HepG2 (cell line): Measurements from ENCODE around the gene TRIM2. TPM values are rescaled to one million over a fixed set of nuclear protein-coding genes. Genes with fewer than 3 reads are reported as not detected.

Source experiments
- ATAC-seq: fragments of 200-7000 bp; cut with Tn5 transposase; 3 replicates; pipeline ENCODE4 v1.9.1; 2020; ENCODE audit warnings: mild to moderate bottlenecking, moderate library complexity
- BruUV-seq: library from RNA; stranded (reverse); fragments of 400-500 nt; replicated peaks from 2 replicates; lab custom pipeline; 2021; lab: Mats Ljungman, UMichigan
- CTCF ChIA-PET: fragments of 300-600 bp; formaldehyde crosslinking; extraction: SDS; loops from one replicate; lab custom pipeline; 2021; ENCODE audit warnings: low total read pairs, inconsistent platforms, low intra/inter-chr PET ratio; lab: Yijun Ruan, JAX
- POLR2A ChIA-PET: fragments of 350-600 bp; sonication (Branson Sonifier 250); formaldehyde crosslinking; loops from one replicate; lab custom pipeline; 2020; ENCODE audit warnings: antibody characterized with exemption, inconsistent platforms; lab: Yijun Ruan, JAX
- DNase-seq: peaks from one replicate; pipeline ENCODE4 v3.0.0-alpha.2; 2015; ENCODE audit warnings: low spot score
- FAIRE-seq: peaks from 3 replicates; lab custom pipeline; 2011; peaks lifted over from hg19 to GRCh38; lab: Jason Lieb, UNC
- H2AFZ ChIP-seq: one replicate; pipeline ENCODE4 v1.6.1; 2011; ENCODE audit warnings: low read length, inconsistent platforms
- H3K27ac ChIP-seq: fragments of 300-600 bp; 3 replicates; pipeline ENCODE4 v1.8.0; 2011; ENCODE audit warnings: mixed run types, mild to moderate bottlenecking, mixed read lengths, low read length, inconsistent platforms; ENCODE audit not compliant: insufficient read depth; ENCODE audit errors: extremely low read length
- H3K27me3 ChIP-seq, 2 experiments: fragments of 200-600 bp in 1 of 2; 2 replicates in 1 of 2; 3 replicates in 1 of 2; pipeline versions ENCODE4 v1.6.0 to v1.8.0; 2011; ENCODE audit warnings: low read length in 2 of 2, mild to moderate bottlenecking in 2 of 2, moderate library complexity in 2 of 2, inconsistent platforms in 1 of 2; ENCODE audit not compliant: insufficient read depth in 2 of 2, control insufficient read depth in 1 of 2
- H3K36me3 ChIP-seq, 2 experiments: fragments of 200-600 bp in 1 of 2; replicated peaks in 1 of 2; 2 replicates in 1 of 2; 3 replicates in 1 of 2; pipeline versions ENCODE4 v1.5.1 to v1.8.0; 2011; ENCODE audit warnings: low read length in 2 of 2, inconsistent platforms in 1 of 2; ENCODE audit not compliant: insufficient read depth in 2 of 2, control insufficient read depth in 1 of 2
- H3K4me1 ChIP-seq: 2 replicates; pipeline ENCODE4 v1.5.1; 2012; ENCODE audit warnings: low read length, inconsistent platforms; ENCODE audit not compliant: insufficient read depth
- H3K4me2 ChIP-seq: 2 replicates; pipeline ENCODE4 v1.6.0; 2011; ENCODE audit warnings: low read depth, low read length, inconsistent platforms
- H3K4me3 ChIP-seq, 3 experiments: fragments of 200-600 bp in 1 of 3; sonication (generic), shearing (Covaris generic) in 1 of 3; replicated peaks in 1 of 3; 2 replicates each; pipeline ENCODE4 v1.5.1; 2011 to 2016; ENCODE audit warnings: low read length in 3 of 3, inconsistent platforms in 2 of 3, low read depth in 2 of 3, mild to moderate bottlenecking in 2 of 3, control low read depth in 1 of 3, mixed read lengths in 1 of 3; ENCODE audit not compliant: insufficient read depth in 1 of 3
- H3K79me2 ChIP-seq: one replicate; pipeline ENCODE4 v1.6.1; 2011; ENCODE audit warnings: low read length, inconsistent platforms; ENCODE audit not compliant: insufficient read depth
- H3K9ac ChIP-seq: 2 replicates; pipeline ENCODE4 v1.6.0; 2011; ENCODE audit warnings: mild to moderate bottlenecking, low read depth, low read length, inconsistent platforms; ENCODE audit not compliant: insufficient read depth
- H3K9me3 ChIP-seq: 2 replicates; pipeline ENCODE4 v1.5.1; 2012; ENCODE audit warnings: mild to moderate bottlenecking, low read length
- H4K20me1 ChIP-seq: 2 replicates; pipeline ENCODE4 v1.6.0; 2011; ENCODE audit warnings: inconsistent platforms, mild to moderate bottlenecking, low read length, moderate library complexity; ENCODE audit not compliant: insufficient read depth
- HNRNPH1 ChIP-seq: fragments of 200-400 bp; formaldehyde crosslinking; optimal IDR thresholded peaks from 2 replicates; pipeline ENCODE3; 2017; ENCODE audit warnings: mild to moderate bottlenecking, low read depth, low read length
- KAT7 ChIP-seq: IDR thresholded peaks from 2 replicates; pipeline ENCODE4 v1.6.1; 2018; ENCODE audit warnings: borderline replicate concordance, missing compliant biosample characterization
- KIAA2018 ChIP-seq: sonication (generic); formaldehyde crosslinking; IDR thresholded peaks from 2 replicates; pipeline ENCODE4 v1.5.0; 2020; ENCODE audit warnings: mild to moderate bottlenecking, missing genetic modification reagents, borderline replicate concordance
- KLF16 ChIP-seq, 2 experiments: sonication (generic) in 1 of 2; formaldehyde crosslinking in 1 of 2; IDR thresholded peaks; 2 replicates each; pipeline versions ENCODE4 v1.6.1 to v1.8.0; 2016 to 2023; ENCODE audit warnings: missing genetic modification reagents in 2 of 2, missing compliant biosample characterization in 1 of 2
- TRAFD1 ChIP-seq: sonication (generic); formaldehyde crosslinking; IDR thresholded peaks from 2 replicates; pipeline ENCODE4 v1.5.1; 2020; ENCODE audit warnings: missing genetic modification reagents, mild to moderate bottlenecking, borderline replicate concordance
- ZBTB21 ChIP-seq: sonication (generic); formaldehyde crosslinking; IDR thresholded peaks from 2 replicates; pipeline ENCODE4 v1.4.0; 2020; ENCODE audit warnings: missing genetic modification reagents
- ZBTB34 ChIP-seq: sonication (generic); formaldehyde crosslinking; IDR thresholded peaks from 2 replicates; pipeline ENCODE4 v1.8.0; 2022; ENCODE audit warnings: mild to moderate bottlenecking, missing genetic modification reagents
- ZFAT ChIP-seq: sonication (generic); formaldehyde crosslinking; conservative IDR thresholded peaks from 2 replicates; pipeline ENCODE4 v1.8.1; 2023; ENCODE audit warnings: missing genetic modification reagents, inconsistent platforms
- ZMYM4 ChIP-seq: sonication (generic); formaldehyde crosslinking; IDR thresholded peaks from 2 replicates; pipeline ENCODE4 v1.8.1; 2023; ENCODE audit warnings: mild to moderate bottlenecking, missing genetic modification reagents
- ZNF275 ChIP-seq: sonication (generic); formaldehyde crosslinking; IDR thresholded peaks from 2 replicates; pipeline ENCODE4 v1.8.0; 2022; ENCODE audit warnings: missing genetic modification reagents, mild to moderate bottlenecking, inconsistent platforms, borderline replicate concordance
- ZNF558 ChIP-seq: sonication (generic); formaldehyde crosslinking; IDR thresholded peaks from 2 replicates; pipeline ENCODE4 v1.9.0; 2022; ENCODE audit warnings: mild to moderate bottlenecking, missing genetic modification reagents, borderline replicate concordance
- ZNF644 ChIP-seq: IDR thresholded peaks from 2 replicates; pipeline ENCODE4 v1.6.1; 2016; ENCODE audit warnings: low read depth
- WGBS: methylation state at CpG from one replicate; pipeline ENCODE4 v1.1.6; 2017; ENCODE audit warnings: low lambda C conversion rate; 5-methylcytosine and 5-hydroxymethylcytosine counted together
- in situ Hi-C: cut with HindIII; loops from 2 replicates; pipeline ENCODE4 v1.10.0; 2017; ENCODE audit warnings: low pct_unique_long_range_greater_than_20kb; ENCODE audit not compliant: extremely low pct_ligation_motif_present
- intact Hi-C: fragments of 100-400 bp; cut with micrococcal nuclease; formaldehyde crosslinking; loops from one replicate; pipeline ENCODE4 v1.10.0; 2022; ENCODE audit not compliant: unreplicated experiment
- polyA plus RNA-seq, 8 experiments: library from polyadenylated mRNA; depleted of rRNA in 3 of 8; stranded (reverse) in 7 of 8; unstranded in 1 of 8; fragments of >200 nt; fragmentation: Illumina TruSeq in 4 of 8; extraction: Trizol in 4 of 8; gene quantifications; 2 replicates each; pipeline versions ENCODE4 v1.2.1 to v1.2.3, GENCODE V29; 2011 to 2016; ENCODE audit warnings: low read depth in 4 of 8, missing spikeins in 1 of 8, mixed read lengths in 1 of 8; ENCODE audit not compliant: insufficient read depth in 1 of 8
- total RNA-seq, 5 experiments: library from RNA; depleted of rRNA; stranded (reverse); fragments of >200 nt; fragmentation: Illumina TruSeq; extraction: Trizol; gene quantifications; 2 replicates each; pipeline ENCODE4 v1.2.3, GENCODE V29; 2016; ENCODE audit warnings: low read depth in 1 of 5

Gene TRIM2
- total and polyA plus RNA-seq, 2 of the 13 experiments (the other 11 are each of a cell fraction or from before 2014, with no cell fraction given): 2.1 to 4.2 TPM

- Histone ChIP-seq H3K9me3 (no peaks in the 10 kb centered on the region), H3K9ac (no peak overlapping the region), H3K4me2 (no peak overlapping the region), H3K4me3 (no peak overlapping the region), H3K79me2 (no peaks in the 10 kb centered on the region), H3K36me3 (no peaks in the 10 kb centered on the region), H3K27me3 (no peaks in the 10 kb centered on the region), H3K27ac (no peak overlapping the region), H3K4me1 (no peaks in the 10 kb centered on the region), H2AFZ (no peak overlapping the region), H4K20me1 (no peaks in the 10 kb centered on the region)
- 82% methylated on average over 4 of the region's 4 CpGs for WGBS
- ATAC-seq (no peak), DNase-seq (no peak), FAIRE-seq (no peak)
- intact Hi-C loops: no loop called here
- in situ Hi-C loops: no loop called here
- BruUV-seq: no TSS peak
- CTCF ChIA-PET: no interaction called here
- POLR2A ChIA-PET: no interaction called here
- no peak for TF ChIP-seq ZNF558 (CRISPR knock-in tag)
- TF ChIP-seq ZNF644: no peak
- TF ChIP-seq ZFAT (CRISPR knock-in tag): no peak
- TF ChIP-seq KAT7 (CRISPR knock-in tag): no peak
- TF ChIP-seq ZNF275 (CRISPR knock-in tag): no peak
- TF ChIP-seq ZMYM4 (CRISPR knock-in tag): no peak
- no peak for TF ChIP-seq KLF16 (CRISPR knock-in tag; IDR thresholded peaks at IDR 0.05)
- no peak for TF ChIP-seq ZBTB21 (CRISPR knock-in tag)
- TF ChIP-seq ZBTB34 (CRISPR knock-in tag): no peak
- no peak for TF ChIP-seq KIAA2018 (CRISPR knock-in tag)
- TF ChIP-seq HNRNPH1: no peak
- no peak for TF ChIP-seq TRAFD1 (CRISPR knock-in tag)
Observed at GRCh38 chr4:153268295-153268694, 64.1 kb downstream of the TRIM2 start.
